ENCODE results near the gene CHAT. TPM values are rescaled to one million over a fixed set of nuclear protein-coding genes. Genes with fewer than 3 reads are reported as not detected.

The CHAT gene
- total RNA-seq, 2 experiments from 2014 or later = not detected

DNA sequence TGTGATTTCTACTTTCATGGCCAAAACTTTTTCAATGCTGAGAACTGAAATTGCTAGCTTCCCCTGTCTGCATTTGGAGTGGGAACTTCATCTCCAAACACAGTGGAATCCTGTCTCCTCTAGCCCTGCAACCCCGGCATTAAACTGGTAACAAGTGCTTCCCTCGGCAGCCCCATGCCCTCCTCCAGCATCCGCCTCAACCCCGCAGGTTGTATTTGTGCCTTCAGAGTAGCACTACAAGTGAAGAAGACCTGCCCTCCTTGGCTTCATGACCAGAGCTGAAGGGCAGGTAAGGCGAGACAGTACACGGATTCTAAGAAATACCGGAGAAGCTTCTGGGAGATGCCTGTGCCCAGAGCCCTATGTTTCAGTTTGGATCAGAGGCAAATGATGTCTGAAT lies 82.5 kb downstream of the CHAT start:
- no peak for DNase-seq
- Mint-ChIP-seq H3K4me1 (ENCODE audit: low read depth) (no peaks in the 10 kb centered on the region), H3K27ac (no peak overlapping the region), H3K36me3 (ENCODE audit: low read depth) (no peaks in the 10 kb centered on the region), H3K4me3 (no peak overlapping the region), H3K9me3 (no peaks in the 10 kb centered on the region), H3K27me3 (ENCODE audit: low read depth) (peaks cover 23% of the 10 kb centered on the region)
- CTCF ChIA-PET = no interaction called here
- intact Hi-C loops (cut with micrococcal nuclease) = no loop called here

DNA sequence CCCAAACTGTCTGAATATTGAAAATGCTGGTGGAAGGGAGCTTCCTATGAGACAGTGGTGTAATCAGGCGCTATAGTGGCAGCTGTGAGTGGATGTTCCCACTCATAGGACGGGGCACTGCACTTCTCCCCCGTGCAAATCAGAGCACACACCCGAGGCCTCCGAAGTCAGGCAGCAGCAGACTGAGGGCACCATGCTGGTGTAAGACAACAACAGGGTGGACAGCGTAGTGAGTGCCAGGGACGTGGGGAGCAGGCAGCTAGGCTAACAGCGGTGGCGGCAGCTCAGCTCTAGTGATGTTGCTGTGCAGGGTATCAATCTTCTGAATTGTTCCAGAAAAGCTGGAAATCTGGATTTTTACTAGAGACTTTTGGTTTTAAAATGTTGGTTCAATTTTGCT lies 84.8 kb downstream of the CHAT start:
- intact Hi-C loops (cut with micrococcal nuclease) = no loop called here
- no peaks in the 10 kb centered on the region for H3K9me3 Mint-ChIP-seq
- H3K4me3 Mint-ChIP-seq = no peak overlapping the region
- no peak overlapping the region for H3K27ac Mint-ChIP-seq
- no peaks in the 10 kb centered on the region for H3K36me3 Mint-ChIP-seq (ENCODE audit: low read depth)
- H3K27me3 Mint-ChIP-seq (ENCODE audit: low read depth) = peaks cover 17% of the 10 kb centered on the region
- H3K4me1 Mint-ChIP-seq (ENCODE audit: low read depth) = no peaks in the 10 kb centered on the region
- CTCF ChIA-PET = no interaction called here
- DNase-seq = no peak

DNA sequence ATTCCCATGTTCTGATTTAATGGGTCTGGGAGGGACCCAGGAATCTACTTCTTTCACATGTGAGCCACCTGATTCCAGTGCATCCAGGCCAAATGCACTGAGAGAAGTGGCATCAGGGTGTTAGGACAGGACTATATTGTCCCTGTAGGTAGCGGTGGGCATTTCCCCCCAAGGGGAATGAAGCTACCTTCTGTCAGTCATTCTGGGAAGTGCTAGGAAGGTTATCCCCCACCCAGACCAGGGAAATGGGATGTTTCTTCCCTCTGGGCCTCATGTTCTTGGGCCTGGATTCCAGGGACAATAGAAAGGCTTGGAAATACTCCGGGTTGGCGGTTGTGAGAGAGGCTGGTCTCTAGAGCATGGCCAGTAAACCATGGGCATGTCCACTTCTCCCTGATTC lies 86.4 kb downstream of the CHAT start:
- Mint-ChIP-seq H3K9me3 (no peaks in the 10 kb centered on the region), H3K27me3 (ENCODE audit: low read depth) (peaks cover 14% of the 10 kb centered on the region), H3K4me1 (ENCODE audit: low read depth) (no peaks in the 10 kb centered on the region), H3K36me3 (ENCODE audit: low read depth) (no peaks in the 10 kb centered on the region), H3K27ac (no peak overlapping the region), H3K4me3 (no peak overlapping the region)
- intact Hi-C loops (cut with micrococcal nuclease) = no loop called here
- no peak for DNase-seq
- CTCF ChIA-PET = interaction anchor here (1.1 kb wide), 1 partner anchor 66 kb away, joined by 3 read pairs; no protein-coding TSS in a partner anchor

DNA sequence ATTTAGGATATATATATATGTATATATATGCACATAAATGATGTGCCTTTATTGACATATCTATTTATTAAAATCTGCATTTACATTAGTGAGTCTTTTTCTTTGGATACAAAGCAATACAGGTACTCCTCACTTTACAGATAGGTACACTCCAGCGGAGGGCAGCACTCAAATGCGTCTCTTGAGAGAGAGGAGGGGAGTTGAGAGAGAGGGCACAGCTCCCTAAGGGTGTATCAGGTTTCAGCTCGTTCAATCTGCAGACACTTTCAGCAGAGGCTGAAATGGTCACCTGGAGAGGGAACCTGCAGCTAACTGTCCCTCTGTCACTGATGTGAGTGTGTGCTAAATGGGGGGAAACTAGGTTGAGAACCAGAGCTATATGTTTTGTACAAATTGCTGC lies 87.2 kb downstream of the CHAT start:
- no peak overlapping the region for H3K4me3 Mint-ChIP-seq
- no peak for DNase-seq
- no peaks in the 10 kb centered on the region for H3K4me1 Mint-ChIP-seq (ENCODE audit: low read depth)
- H3K9me3 Mint-ChIP-seq = no peaks in the 10 kb centered on the region
- no peak overlapping the region for H3K27ac Mint-ChIP-seq
- no peaks in the 10 kb centered on the region for H3K36me3 Mint-ChIP-seq (ENCODE audit: low read depth)
- intact Hi-C loops (cut with micrococcal nuclease) = no loop called here
- CTCF ChIA-PET = interaction anchor here (0.6 kb wide), 1 partner anchor 73 kb away, joined by 3 read pairs; no protein-coding TSS in a partner anchor
- H3K27me3 Mint-ChIP-seq (ENCODE audit: low read depth) = peaks cover 14% of the 10 kb centered on the region

DNA sequence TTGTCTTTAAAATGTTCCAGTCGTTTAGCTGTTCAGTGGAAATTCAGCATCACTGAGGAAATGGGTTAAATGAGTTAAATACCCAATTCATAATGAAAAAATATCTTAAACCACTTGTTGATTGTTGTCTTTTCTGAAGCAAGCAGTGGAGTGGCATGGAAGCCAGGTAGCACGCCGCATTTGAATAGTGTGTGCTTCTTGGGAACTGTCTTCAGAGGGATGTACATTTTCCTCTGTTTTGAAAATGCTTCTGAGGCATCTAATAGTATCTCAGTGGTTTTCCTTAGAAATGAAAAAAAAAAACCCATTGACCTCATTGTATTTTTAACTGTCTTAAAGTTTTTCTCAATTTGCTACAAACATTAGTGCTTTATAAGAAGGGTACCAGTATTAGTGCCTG lies 93.7 kb downstream of the CHAT start:
- peaks cover 14% of the 10 kb centered on the region for H3K27me3 Mint-ChIP-seq (ENCODE audit: low read depth)
- H3K36me3 Mint-ChIP-seq (ENCODE audit: low read depth) = no peaks in the 10 kb centered on the region
- DNase-seq = no peak
- intact Hi-C loops (cut with micrococcal nuclease) = no loop called here
- H3K27ac Mint-ChIP-seq = no peak overlapping the region
- no peaks in the 10 kb centered on the region for H3K4me1 Mint-ChIP-seq (ENCODE audit: low read depth)
- no peak overlapping the region for H3K4me3 Mint-ChIP-seq
- CTCF ChIA-PET = interaction anchor here (0.9 kb wide), 1 partner anchor 300 kb away, joined by 3 read pairs; no protein-coding TSS in a partner anchor
- no peaks in the 10 kb centered on the region for H3K9me3 Mint-ChIP-seq

DNA sequence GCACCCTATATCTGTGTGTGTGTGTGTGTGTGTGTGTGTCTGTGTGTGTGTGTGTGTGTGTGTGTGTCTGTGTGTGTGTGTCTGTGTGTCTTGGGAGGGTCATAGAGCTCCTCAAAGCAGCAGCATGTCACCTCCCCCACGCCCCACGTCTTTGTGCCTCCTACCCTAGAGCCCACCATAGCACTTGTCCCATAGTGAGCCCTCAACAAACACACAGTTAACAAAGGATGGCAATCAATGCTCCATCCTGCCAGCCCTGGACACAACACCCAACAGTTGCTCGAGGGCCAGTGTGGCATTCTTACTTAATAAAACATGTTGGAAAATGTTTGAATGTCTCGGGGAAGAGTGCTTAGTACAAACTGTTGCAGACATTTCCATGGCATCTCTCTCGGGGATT lies 96.1 kb downstream of the CHAT start:
- Mint-ChIP-seq H3K4me3 (no peak overlapping the region), H3K36me3 (ENCODE audit: low read depth) (no peaks in the 10 kb centered on the region), H3K9me3 (no peaks in the 10 kb centered on the region), H3K27ac (no peak overlapping the region), H3K4me1 (ENCODE audit: low read depth) (no peaks in the 10 kb centered on the region), H3K27me3 (ENCODE audit: low read depth) (peaks cover 13% of the 10 kb centered on the region)
- no peak for DNase-seq
- CTCF ChIA-PET = no interaction called here
- intact Hi-C loops (cut with micrococcal nuclease) = no loop called here

DNA sequence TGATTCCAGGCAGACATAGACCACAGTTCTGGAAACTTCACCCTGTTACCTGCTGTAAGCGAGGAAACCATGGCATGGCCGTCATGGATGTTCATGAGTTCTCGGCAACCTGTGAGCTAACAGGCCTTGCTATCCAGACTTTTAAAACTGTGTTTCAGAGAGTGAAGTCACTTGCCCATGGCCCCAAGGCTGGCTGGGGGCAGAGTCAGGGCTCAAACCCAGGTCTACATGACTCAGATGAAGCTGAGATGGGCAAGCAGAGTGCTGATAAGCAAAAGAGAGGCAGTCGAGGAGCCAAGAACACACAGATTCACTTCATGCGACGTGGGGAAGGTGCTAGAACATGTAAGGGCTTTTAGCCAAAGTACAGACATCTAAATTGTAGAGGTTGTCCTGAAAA lies 97.1 kb downstream of the CHAT start:
- H3K27ac Mint-ChIP-seq = no peak overlapping the region
- H3K36me3 Mint-ChIP-seq (ENCODE audit: low read depth) = no peaks in the 10 kb centered on the region
- no peaks in the 10 kb centered on the region for H3K9me3 Mint-ChIP-seq
- no peak for DNase-seq
- no peak overlapping the region for H3K4me3 Mint-ChIP-seq
- intact Hi-C loops (cut with micrococcal nuclease) = no loop called here
- peaks cover 13% of the 10 kb centered on the region for H3K27me3 Mint-ChIP-seq (ENCODE audit: low read depth)
- no peaks in the 10 kb centered on the region for H3K4me1 Mint-ChIP-seq (ENCODE audit: low read depth)
- CTCF ChIA-PET = no interaction called here

DNA sequence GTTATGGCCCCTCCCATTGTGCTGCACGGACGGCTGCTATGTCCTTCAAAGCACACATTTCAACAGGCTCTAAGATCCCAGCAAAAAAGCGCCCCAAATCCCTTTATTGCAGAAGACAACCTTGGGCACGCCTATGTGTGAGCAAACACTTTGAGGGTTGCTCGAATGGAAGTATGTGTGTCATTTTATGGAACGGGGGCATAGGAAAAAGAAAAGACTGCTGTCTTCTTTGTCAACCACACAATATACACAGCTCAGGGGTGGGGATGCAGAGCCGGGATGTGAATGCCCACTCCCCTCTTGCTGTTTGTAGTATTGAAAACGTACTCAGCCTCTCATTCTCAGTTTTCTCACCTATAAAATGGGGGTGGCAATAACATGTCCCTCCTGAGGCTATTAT lies 97.6 kb downstream of the CHAT start:
- Mint-ChIP-seq H3K36me3 (ENCODE audit: low read depth) (no peaks in the 10 kb centered on the region), H3K27ac (no peak overlapping the region), H3K27me3 (ENCODE audit: low read depth) (peaks cover 13% of the 10 kb centered on the region), H3K4me1 (ENCODE audit: low read depth) (no peaks in the 10 kb centered on the region), H3K9me3 (no peaks in the 10 kb centered on the region), H3K4me3 (no peak overlapping the region)
- CTCF ChIA-PET = no interaction called here
- no peak for DNase-seq
- intact Hi-C loops (cut with micrococcal nuclease) = no loop called here

DNA sequence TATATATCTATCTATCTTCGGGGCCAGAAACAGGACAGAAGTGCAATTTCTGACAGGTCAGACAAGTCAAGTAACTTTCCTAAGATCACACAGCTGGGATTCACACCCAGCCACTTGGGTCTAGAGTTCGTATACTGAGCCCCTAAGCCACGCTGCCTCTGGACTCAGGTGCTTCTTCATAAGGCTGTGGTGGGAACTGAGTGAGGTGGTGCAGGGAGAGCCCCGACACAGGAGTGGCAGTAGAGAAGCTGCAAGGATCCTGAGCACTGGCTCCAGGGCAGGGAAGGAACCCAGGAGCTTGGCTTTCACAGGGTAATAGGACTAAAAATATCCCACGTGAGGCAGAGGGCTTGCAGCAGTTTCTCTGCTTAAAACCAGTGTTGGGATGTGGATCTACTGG lies 99.4 kb downstream of the CHAT start:
- no peak for DNase-seq
- intact Hi-C loops (cut with micrococcal nuclease) = no loop called here
- no peaks in the 10 kb centered on the region for H3K36me3 Mint-ChIP-seq (ENCODE audit: low read depth)
- H3K9me3 Mint-ChIP-seq = no peaks in the 10 kb centered on the region
- H3K27ac Mint-ChIP-seq = no peak overlapping the region
- H3K4me1 Mint-ChIP-seq (ENCODE audit: low read depth) = no peaks in the 10 kb centered on the region
- CTCF ChIA-PET = interaction anchor here (0.6 kb wide), 1 partner anchor 30 kb away, joined by 3 read pairs; no protein-coding TSS in a partner anchor
- no peak overlapping the region for H3K4me3 Mint-ChIP-seq
- peaks cover 16% of the 10 kb centered on the region for H3K27me3 Mint-ChIP-seq (ENCODE audit: low read depth)

Other genes starting within 250 kb of the CHAT start
- gene DRGX, start 217.9 kb upstream of the CHAT start, total RNA-seq = not detected
- gene ERCC6, start 74.9 kb upstream of the CHAT start, total RNA-seq = 10 to 100 TPM; 14.2 to 16.2 TPM
- gene SLC18A3, start 3.7 kb upstream of the CHAT start, total RNA-seq = not detected
- not detected for gene C10orf53, start 65.6 kb downstream of the CHAT start, total RNA-seq
- gene OGDHL, start 148.3 kb downstream of the CHAT start, total RNA-seq = under 1 TPM; 0.12 to 0.37 TPM

Data from activated naive CD4-positive, alpha-beta T cell treated with anti-CD3 and anti-CD28 coated beads for 36 hours (primary cell).